SK-N-MC (cell line): ENCODE data around the gene CD96.

Experiments
- DNase-seq: peaks from one replicate; pipeline ENCODE4 v3.0.0-alpha.2; 2011; ENCODE audit warnings: low read depth, low spot score
- H3K27ac ChIP-seq: fragments of 200-600 bp; sonication (generic); 2 replicates; pipeline ENCODE4 v1.5.1; 2016; ENCODE audit warnings: mixed run types
- H3K36me3 ChIP-seq: fragments of 200-600 bp; sonication (generic); 2 replicates; pipeline ENCODE4 v1.6.1; 2017; ENCODE audit warnings: antibody characterized with exemption, low read length, mixed read lengths; ENCODE audit not compliant: insufficient read depth
- H3K4me3 ChIP-seq: fragments of 200-600 bp; sonication (generic); 2 replicates; pipeline ENCODE4 v1.5.1; 2016
- H3K9ac ChIP-seq: fragments of 200-600 bp; sonication (generic); 2 replicates; pipeline ENCODE4 v1.8.0; 2017; ENCODE audit warnings: mixed run types, mixed read lengths; ENCODE audit not compliant: insufficient read length
- H3K9me3 ChIP-seq: fragments of 200-600 bp; sonication (generic); 2 replicates; pipeline ENCODE4 v1.6.1; 2017; ENCODE audit warnings: low read depth, mild to moderate bottlenecking, antibody characterized with exemption, low read length, moderate library complexity, mixed read lengths
- EZH2 ChIP-seq: fragments of 200-600 bp; sonication (generic); IDR thresholded peaks from one replicate; pipeline ENCODE4 v1.6.1; 2017; ENCODE audit warnings: antibody characterized with exemption
- FOXP2 ChIP-seq: optimal IDR thresholded peaks from 2 replicates; pipeline ENCODE3; 2011; ENCODE audit warnings: mild to moderate bottlenecking, moderate library complexity; ENCODE audit not compliant: insufficient read depth; ENCODE audit errors: extremely low read length, control extremely low read depth
- POLR2AphosphoS5 ChIP-seq: IDR thresholded peaks from 2 replicates; pipeline ENCODE4 v1.6.1; 2012; ENCODE audit warnings: mild to moderate bottlenecking, low read depth, low read length, borderline replicate concordance

The CD96 gene

DNA sequence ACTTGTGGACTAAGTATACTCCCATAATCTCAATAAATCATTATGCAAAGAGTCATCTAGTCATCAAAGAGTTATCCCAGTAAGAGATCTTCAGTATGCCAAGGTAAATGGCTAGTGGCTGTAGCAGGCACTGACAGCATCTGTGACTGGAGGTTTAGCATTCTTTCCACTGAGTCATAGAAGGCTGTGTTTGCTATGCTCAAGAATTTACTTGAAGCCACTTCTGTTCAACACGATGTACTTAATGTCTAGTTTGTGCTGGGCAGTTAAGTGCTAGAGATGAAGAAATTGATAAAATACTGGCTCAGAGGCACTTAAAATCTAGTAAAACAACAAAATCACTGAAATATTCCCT lies 40.1 kb downstream of the CD96 start:
- Histone ChIP-seq H3K9me3 (no peaks in the 10 kb centered on the region), H3K27ac (no peak overlapping the region), H3K4me3 (no peak overlapping the region), H3K36me3 (no peaks in the 10 kb centered on the region), H3K9ac (no peak overlapping the region)
- TF ChIP-seq EZH2 (no peak), FOXP2 (no peak), POLR2AphosphoS5 (no peak)
- DNase-seq, result no peak

- no peak overlapping the region for H3K27ac ChIP-seq
- no peak for DNase-seq
- H3K9ac ChIP-seq, result no peak overlapping the region
- no peak for TF ChIP-seq FOXP2
- no peak for TF ChIP-seq POLR2AphosphoS5
- no peak for TF ChIP-seq EZH2
- no peaks in the 10 kb centered on the region for H3K9me3 ChIP-seq
- H3K4me3 ChIP-seq, result no peak overlapping the region
- H3K36me3 ChIP-seq, result no peaks in the 10 kb centered on the region
These were observed 42.7 kb downstream of the CD96 start for GRCh38 chr3:111584744-111585143.

GRCh38 chr3:111585217-111585616 lies 43.2 kb downstream of the CD96 start:
- Histone ChIP-seq H3K4me3 (no peak overlapping the region), H3K27ac (no peak overlapping the region), H3K9me3 (no peaks in the 10 kb centered on the region), H3K36me3 (no peaks in the 10 kb centered on the region), H3K9ac (no peak overlapping the region)
- no peak for DNase-seq
- TF ChIP-seq FOXP2 (no peak), EZH2 (no peak), POLR2AphosphoS5 (no peak)

DNA sequence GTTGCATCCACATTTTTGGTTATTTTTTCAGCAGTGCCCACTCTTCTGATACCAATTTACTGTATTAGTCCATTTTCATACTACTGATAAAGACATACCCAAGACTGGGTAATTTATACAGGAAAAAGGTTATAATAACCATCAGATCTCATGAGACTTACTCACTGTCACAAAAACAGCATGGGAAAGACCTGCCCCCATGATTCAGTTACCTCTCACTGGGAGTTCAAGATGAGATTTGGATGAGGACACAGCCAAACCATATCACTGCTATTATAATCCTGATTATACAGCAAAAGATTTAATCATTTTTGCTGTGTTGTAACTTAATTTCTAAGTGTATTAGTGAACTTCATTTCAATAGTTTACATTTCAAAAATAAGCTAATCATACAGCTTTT lies 46.5 kb downstream of the CD96 start:
- no peak overlapping the region for H3K4me3 ChIP-seq
- TF ChIP-seq POLR2AphosphoS5 (no peak), FOXP2 (no peak), EZH2 (no peak)
- H3K27ac ChIP-seq, result no peak overlapping the region
- DNase-seq, result no peak
- no peaks in the 10 kb centered on the region for H3K36me3 ChIP-seq
- no peak overlapping the region for H3K9ac ChIP-seq
- no peaks in the 10 kb centered on the region for H3K9me3 ChIP-seq

DNA sequence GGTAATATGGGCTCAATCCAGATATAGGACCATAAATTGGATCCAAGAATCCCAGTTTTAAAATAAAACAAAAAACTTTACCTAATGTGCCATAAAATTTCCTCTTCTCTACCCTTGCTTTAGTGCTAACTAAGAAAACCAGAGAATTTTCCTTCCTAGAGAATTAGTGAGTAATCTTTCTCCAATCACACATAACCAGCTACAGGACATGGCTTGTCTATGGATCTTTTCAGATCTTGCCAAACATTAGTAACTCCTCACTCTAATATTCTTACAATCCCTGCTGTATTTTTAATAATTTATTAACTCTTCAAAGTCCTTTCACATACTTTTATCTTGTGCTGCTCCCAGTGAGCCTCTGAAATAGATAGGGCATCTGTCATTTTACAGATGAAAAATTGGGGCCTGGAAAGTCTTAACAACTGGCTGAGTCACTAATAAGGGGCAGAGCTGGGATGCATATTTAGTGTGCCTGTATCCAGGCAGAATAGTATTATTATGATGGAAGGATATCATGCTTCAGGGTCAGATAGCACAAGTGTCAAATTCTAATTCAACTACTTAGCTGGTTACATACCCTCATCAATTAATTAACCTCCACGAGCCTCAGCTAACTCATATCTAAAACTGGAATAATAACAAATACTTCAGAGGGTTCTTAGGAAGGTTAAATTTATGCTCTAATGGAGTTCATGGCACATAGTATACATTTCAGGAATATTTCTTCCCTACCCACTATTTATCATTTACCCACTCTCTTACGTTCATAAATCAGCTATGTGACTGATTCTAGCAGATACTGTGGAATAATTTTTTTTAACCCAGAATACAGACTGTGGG lies 47.5 kb downstream of the CD96 start:
- Histone ChIP-seq H3K27ac (no peak overlapping the region), H3K9me3 (no peaks in the 10 kb centered on the region), H3K4me3 (no peak overlapping the region), H3K36me3 (no peaks in the 10 kb centered on the region), H3K9ac (no peak overlapping the region)
- TF ChIP-seq FOXP2, result no peak
- TF ChIP-seq POLR2AphosphoS5, result no peak
- no peak for TF ChIP-seq EZH2
- no peak for DNase-seq

DNA sequence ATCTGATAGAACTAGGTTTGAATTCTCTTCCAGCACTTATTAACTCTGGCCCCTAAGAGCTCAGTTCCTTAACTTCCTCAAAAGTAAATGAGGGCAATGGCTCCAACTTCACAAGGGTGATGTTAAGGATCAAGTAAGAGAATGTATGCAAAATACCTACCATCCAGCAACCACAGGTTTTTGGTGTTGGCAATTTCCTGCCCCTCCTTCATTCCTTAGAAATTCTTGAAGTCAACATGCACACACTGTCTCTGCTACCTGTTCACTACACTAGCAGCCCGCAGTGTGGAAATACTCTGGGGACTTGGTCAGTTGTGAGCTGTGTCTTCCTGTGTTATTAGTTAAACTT lies 48.1 kb downstream of the CD96 start:
- no peak for DNase-seq
- Histone ChIP-seq H3K27ac (no peak overlapping the region), H3K9me3 (no peaks in the 10 kb centered on the region), H3K9ac (no peak overlapping the region), H3K4me3 (no peak overlapping the region), H3K36me3 (no peaks in the 10 kb centered on the region)
- TF ChIP-seq FOXP2 (no peak), POLR2AphosphoS5 (no peak)

DNA sequence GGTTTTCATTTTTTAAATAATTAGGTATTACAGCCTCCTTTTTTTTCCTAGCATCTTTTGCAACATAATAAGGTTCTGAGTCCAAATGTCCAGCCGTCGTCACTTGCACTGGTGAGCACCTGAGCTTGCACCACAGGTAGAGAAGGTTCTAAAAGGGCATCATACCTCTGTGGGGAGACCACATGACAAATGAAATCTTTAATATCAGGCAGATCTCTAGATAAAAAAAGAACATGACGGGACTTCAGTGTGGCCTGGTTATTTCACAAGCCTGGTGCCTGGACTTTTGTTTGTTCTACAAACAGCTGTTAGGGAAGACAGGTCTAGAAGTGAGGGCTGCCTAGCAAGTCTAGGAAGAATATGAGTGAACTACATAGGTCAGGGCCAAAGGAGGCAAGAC lies 49.6 kb downstream of the CD96 start:
- Histone ChIP-seq H3K27ac (no peak overlapping the region), H3K36me3 (no peaks in the 10 kb centered on the region), H3K9me3 (no peaks in the 10 kb centered on the region), H3K9ac (no peak overlapping the region), H3K4me3 (no peak overlapping the region)
- TF ChIP-seq EZH2, result no peak
- no peak for TF ChIP-seq FOXP2
- TF ChIP-seq POLR2AphosphoS5, result no peak
- no peak for DNase-seq

DNA sequence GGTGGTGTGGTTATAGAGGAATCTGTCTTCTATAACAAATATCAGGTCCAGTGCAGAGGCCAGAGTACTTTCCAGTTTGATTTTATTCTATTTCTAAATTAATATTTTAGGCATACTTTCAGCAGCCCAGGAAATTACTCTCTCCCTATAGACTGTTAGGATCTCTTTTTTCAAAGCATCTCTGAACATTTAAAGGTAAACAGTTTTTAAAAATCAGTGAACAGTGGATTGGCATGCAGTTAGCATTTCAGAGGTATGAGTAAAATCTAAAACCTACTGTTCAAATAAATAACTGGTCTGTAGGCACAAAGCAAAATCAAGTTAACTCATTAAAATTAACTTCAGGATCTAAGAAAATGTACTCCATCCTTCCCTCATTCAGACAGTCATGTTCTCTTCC lies 50.1 kb downstream of the CD96 start:
- no peak for TF ChIP-seq FOXP2
- TF ChIP-seq EZH2, result no peak
- TF ChIP-seq POLR2AphosphoS5, result no peak
- Histone ChIP-seq H3K27ac (no peak overlapping the region), H3K9ac (no peak overlapping the region), H3K9me3 (no peaks in the 10 kb centered on the region), H3K4me3 (no peak overlapping the region), H3K36me3 (no peaks in the 10 kb centered on the region)
- no peak for DNase-seq

DNA sequence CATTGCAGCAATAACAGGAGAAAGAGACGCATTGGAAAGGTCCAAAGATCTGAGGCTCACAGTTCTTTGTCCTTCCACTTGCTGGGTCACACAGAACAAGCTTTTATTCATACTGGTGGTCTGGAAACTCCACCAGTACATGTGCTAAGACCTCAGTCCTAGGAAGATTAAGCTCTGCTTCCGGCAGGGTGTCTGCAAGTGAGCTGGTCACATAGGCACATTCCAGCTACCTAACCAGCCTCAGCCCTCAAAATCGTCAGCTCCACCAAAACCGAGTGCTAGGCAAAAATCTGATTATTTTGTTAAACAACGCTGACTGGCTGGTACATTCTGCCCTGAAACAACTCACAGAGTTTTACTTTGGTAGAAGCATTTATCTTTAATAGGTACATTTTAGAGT lies 50.9 kb downstream of the CD96 start:
- H3K36me3 ChIP-seq, result no peaks in the 10 kb centered on the region
- no peak overlapping the region for H3K9ac ChIP-seq
- TF ChIP-seq POLR2AphosphoS5 (no peak), FOXP2 (no peak), EZH2 (no peak)
- H3K9me3 ChIP-seq, result no peaks in the 10 kb centered on the region
- H3K4me3 ChIP-seq, result no peak overlapping the region
- DNase-seq, result no peak
- H3K27ac ChIP-seq, result no peak overlapping the region
